Measurements from ENCODE around the gene AFTPH. TPM values are rescaled to one million over a fixed set of nuclear protein-coding genes. Genes with fewer than 3 reads are reported as not detected.

AFTPH gene
- polyA plus RNA-seq, 1 of the 3 experiments (the other 2 are of a cell fraction) = 7.4 TPM

GRCh38 chr2:64632835-64633819, 109.0 kb downstream of the AFTPH start:
- TF ChIP-seq REST (IDR thresholded peaks at IDR 0.05; ENCODE audit: low read depth, low read length) (no peak), RFX5 (IDR thresholded peaks at IDR 0.05; ENCODE audit: low read length) (no peak), EZH2phosphoT487 (IDR thresholded peaks at IDR 0.05; ENCODE audit: borderline replicate concordance, low read depth) (no peak), USF2 (IDR thresholded peaks at IDR 0.05; ENCODE audit: borderline replicate concordance, low read depth, low read length) (no peak), ELF1 (IDR thresholded peaks at IDR 0.05) (no peak), RXRA (IDR thresholded peaks at IDR 0.05; ENCODE audit: borderline replicate concordance, low read depth) (no peak)
- TF ChIP-seq, protein P1, sequence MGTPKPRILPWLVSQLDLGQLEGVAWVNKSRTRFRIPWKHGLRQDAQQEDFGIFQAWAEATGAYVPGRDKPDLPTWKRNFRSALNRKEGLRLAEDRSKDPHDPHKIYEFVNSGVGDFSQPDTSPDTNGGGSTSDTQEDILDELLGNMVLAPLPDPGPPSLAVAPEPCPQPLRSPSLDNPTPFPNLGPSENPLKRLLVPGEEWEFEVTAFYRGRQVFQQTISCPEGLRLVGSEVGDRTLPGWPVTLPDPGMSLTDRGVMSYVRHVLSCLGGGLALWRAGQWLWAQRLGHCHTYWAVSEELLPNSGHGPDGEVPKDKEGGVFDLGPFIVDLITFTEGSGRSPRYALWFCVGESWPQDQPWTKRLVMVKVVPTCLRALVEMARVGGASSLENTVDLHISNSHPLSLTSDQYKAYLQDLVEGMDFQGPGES (IDR thresholded peaks at IDR 0.05; ENCODE audit: low read depth, low read length) = no peak
- TF ChIP-seq, protein P2, sequence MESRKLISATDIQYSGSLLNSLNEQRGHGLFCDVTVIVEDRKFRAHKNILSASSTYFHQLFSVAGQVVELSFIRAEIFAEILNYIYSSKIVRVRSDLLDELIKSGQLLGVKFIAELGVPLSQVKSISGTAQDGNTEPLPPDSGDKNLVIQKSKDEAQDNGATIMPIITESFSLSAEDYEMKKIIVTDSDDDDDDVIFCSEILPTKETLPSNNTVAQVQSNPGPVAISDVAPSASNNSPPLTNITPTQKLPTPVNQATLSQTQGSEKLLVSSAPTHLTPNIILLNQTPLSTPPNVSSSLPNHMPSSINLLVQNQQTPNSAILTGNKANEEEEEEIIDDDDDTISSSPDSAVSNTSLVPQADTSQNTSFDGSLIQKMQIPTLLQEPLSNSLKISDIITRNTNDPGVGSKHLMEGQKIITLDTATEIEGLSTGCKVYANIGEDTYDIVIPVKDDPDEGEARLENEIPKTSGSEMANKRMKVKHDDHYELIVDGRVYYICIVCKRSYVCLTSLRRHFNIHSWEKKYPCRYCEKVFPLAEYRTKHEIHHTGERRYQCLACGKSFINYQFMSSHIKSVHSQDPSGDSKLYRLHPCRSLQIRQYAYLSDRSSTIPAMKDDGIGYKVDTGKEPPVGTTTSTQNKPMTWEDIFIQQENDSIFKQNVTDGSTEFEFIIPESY (IDR thresholded peaks at IDR 0.05; ENCODE audit: borderline replicate concordance, low read depth) = no peak
- no peak overlapping the region for H3K4me3 ChIP-seq (ENCODE audit: low read depth in 2 of 2, low read length in 1 of 2)
- ChIA-PET POLR2A (interaction anchor here (0.6 to 1.9 kb wide), 2 partner anchors 21 to 422 kb away, joined by 3 to 6 read pairs; partner anchors contain the start of gene SERTAD2), CTCF (interaction anchor here (0.7 to 1.7 kb wide), 3 partner anchors 13 to 305 kb away, joined by 3 to 6 read pairs (median 5); no protein-coding TSS in a partner anchor)
- peaks cover 47% of the 10 kb centered on the region for H3K79me2 ChIP-seq (ENCODE audit: insufficient read depth)
- WGBS (ENCODE audit: low lambda C conversion rate) = 93% methylated on average over 9 of the region's 9 CpGs
- DNase-seq = no peak
- H2AFZ ChIP-seq (ENCODE audit: low read depth) = no peak overlapping the region
- H3K4me1 ChIP-seq (ENCODE audit: control insufficient read depth in 1 of 2, insufficient read depth in 2 of 2, low read depth in 1 of 2, low read length in 1 of 2) = peaks cover 6 to 33% of the 10 kb centered on the region in 2 experiments; a peak in 3 of 4 replicates
- peaks cover 40% of the 10 kb centered on the region for H4K20me1 ChIP-seq (ENCODE audit: insufficient read depth)
- H3K9ac ChIP-seq = no peak overlapping the region
- H3K9me2 ChIP-seq = no peaks in the 10 kb centered on the region
- H3K9me3 ChIP-seq = no peaks in the 10 kb centered on the region
- H3K27ac ChIP-seq (ENCODE audit: low read depth in 2 of 2, low read length in 1 of 2) = no peak overlapping the region
- H3K36me3 ChIP-seq (replicated peaks in 1 of 2; ENCODE audit: control insufficient read depth in 1 of 2, insufficient read depth in 2 of 2, low read length in 1 of 2) = peaks cover 35 to 40% of the 10 kb centered on the region in 2 experiments
- no peak overlapping the region for H3K4me2 ChIP-seq
- peaks cover 3% of the 10 kb centered on the region for H3F3A ChIP-seq (replicated peaks; ENCODE audit: insufficient read depth)
- no peaks in the 10 kb centered on the region for H3K27me3 ChIP-seq (ENCODE audit: insufficient read depth)
